WTC11 (cell line): Measurements from ENCODE around the gene PRR23C. TPM values are rescaled to one million over a fixed set of nuclear protein-coding genes. Genes with fewer than 3 reads are reported as not detected.

ENCODE experiments used
- total RNA-seq: library from RNA; stranded (reverse); gene quantifications from 3 replicates; pipeline ENCODE4 v1.2.3, GENCODE V29; 2021

PRR23C gene
- total RNA-seq, 1 experiment from 2014 or later = not detected

Other genes starting within 250 kb of the PRR23C start
- gene PIK3CB, start 210.0 kb downstream of the PRR23C start, total RNA-seq = 36.0 to 40.0 TPM (median 38.5 TPM) in 3 replicates
- gene FOXL2, start 97.8 kb downstream of the PRR23C start, total RNA-seq = 0.82 to 1.6 TPM (median 1.4 TPM) in 3 replicates
- gene FOXL2NB, start 97.7 kb downstream of the PRR23C start, total RNA-seq = 2.2 to 5.1 TPM (median 2.9 TPM) in 3 replicates
- gene PRR23A, start 38.6 kb downstream of the PRR23C start, total RNA-seq = not detected in 3 replicates
- gene PRR23B, start 24.0 kb downstream of the PRR23C start, total RNA-seq = not detected in 3 replicates